Hematopoietic multipotent progenitor cell treated with erythropoietin and hydrocortisone succinate and interleukin-3 and kit ligand, for 4 days (in vitro differentiated cells): ENCODE data around the gene MT2A.

Experiments used
- DNase-seq: peaks from one replicate; pipeline ENCODE4 v3.0.0-alpha.2; 2015

The MT2A gene

DNA sequence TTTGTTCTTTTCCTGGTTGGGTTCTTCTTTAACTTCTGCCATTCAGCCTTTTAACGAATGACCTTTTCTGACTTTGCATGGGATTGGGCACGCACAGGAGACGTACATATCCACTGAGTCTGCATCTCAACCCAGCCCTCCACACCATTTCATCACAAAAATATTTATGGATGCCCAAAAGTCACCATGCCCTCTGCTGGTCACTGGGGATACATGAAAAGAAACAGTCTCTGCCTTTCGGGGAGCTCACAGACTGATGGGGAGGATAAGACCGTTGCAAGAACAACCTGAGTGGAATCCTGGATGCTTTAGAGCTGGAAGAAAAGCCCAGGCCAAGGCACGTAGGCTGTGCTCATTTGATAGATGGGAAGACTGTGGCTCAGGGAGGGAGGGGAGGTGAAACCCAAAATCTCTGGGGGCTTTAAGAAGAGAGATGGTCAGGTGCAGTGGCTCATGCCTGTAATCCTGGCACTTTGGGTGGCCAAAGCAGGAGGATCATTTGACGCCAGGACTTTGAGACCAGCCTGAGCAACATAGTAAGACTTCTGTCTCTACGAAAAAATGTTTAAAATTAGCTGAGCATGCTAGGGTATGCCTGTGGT is 7.9 kb upstream of the MT2A start:
- peak; percentile 79 for DNase-seq

DNA sequence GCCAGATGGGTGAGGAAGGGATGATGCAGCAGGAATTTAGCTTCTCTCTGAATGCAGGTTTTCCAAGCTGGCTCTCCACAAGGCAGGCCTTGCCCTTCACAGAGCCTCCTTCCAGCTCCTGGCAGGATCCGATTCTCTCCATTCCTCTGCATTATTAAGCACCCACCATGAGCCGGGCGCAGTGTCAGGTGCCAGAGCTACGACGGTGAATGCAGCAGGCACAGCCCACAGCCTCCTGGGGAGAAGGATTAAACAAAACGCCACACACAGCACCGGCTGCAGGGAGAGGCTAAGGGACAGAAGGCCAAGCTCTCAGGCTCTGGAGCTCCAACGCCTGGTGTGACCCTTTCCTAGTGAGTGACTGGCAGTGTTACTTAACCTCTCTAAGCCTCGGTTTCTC is 7.1 kb upstream of the MT2A start:
- no peak for DNase-seq

DNA sequence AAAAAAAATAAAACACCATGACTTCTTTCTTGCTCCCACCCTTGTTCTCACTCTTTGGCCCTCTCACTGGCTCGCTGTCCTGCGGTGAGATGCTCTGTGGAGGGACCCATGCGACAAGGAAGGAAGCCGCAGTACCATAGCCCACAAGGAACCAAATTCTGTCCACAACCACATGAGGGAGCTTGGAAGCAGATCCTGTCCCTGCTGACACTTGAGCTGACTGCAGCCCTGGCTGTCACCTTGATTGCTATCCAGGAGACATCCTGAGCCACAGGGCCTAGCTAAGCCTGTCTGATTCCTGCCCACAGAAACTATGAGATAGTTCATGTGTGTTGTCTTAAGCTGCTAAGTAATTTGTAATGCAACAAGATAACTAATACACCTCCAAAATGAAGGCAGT is 4.8 kb upstream of the MT2A start:
- peak; percentile 75 for DNase-seq

DNA sequence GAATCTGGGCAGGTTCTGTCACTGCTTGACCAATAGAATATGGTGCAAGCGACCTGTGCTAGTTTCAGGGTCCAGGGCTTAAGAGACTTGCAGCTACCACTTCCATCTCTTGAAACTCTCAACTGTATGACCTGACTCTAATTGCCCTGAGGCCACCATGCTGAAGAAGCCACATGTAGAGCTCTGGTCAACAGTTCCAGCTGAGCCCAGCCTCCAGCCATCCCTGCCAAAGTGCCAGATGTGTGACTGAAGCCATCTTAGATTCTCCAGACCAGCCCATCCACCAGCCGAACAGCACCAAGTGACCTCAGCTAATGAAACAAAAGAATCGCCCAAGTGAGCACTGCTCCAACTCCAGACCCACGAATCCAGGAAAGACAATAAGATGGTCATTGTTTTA is 3.4 kb upstream of the MT2A start:
- DNase-seq, result no peak

DNA sequence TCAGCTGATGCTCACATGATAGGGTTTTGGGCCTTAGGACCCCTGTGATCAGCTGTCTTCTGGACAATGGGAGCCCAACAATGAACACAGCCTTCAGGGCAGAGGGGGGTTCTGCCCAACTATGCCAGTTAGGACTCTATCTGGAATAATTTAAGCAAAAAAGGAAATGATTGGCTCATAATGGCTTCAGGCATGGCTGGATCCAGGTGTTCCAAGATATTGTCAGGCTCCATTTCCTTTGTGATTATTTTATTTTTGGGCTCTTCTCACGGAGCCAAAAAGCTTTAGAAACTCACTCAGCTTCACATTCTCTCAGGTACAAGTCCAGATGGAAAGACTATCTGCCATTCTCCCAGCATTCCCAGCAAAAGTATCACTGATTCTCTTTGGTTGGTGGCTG is 2.9 kb upstream of the MT2A start:
- DNase-seq, result no peak

DNA sequence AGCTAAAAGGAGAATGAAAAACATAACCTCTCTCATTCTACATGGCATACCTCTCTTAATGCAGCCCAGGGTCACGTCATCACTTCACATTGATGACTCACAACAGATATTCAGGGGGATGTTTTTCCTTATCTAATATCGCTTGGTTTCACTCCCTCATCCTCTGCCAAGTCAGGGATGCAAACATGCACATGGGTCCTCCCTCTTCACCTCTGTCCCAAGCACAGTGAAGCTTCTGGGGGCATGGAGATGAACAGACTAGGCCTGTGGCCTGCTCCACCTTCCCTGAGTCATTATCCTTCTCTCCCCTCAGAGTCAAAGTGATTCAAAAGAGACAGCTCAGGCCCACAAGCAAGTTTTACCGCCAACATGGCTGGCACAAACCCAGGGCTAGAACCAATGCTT is 2.3 kb upstream of the MT2A start:
- DNase-seq, result no peak

DNA sequence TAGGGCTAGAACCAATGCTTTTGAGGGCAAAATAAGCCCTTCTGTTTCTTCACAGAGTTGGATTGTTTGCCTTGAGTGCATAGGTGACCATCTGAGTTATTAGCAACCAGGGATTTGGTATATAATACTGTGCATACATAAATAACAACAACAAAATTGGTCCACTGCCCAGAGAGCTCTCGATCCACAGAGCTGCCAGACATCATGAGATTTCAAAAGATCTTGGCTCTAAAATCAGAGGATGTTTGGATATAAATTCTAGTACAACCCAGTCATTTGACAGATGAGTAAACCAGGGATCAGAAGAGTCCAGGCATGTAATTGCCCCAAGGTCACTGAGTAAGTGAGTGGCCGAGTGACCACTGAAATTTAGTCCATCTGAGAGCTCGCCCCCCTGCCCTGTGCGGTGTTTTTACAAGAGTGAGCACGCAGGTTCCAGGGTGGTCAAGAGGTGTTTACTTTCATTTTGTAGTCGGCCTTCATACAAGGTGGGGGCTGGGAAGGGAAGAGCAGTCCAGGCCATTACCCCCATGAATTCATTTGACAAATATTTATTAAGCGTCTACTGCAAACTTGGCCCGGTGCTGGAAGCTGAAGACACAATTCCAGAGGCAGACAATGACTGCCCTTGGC is 1.8 kb upstream of the MT2A start:
- DNase-seq, result no peak

DNA sequence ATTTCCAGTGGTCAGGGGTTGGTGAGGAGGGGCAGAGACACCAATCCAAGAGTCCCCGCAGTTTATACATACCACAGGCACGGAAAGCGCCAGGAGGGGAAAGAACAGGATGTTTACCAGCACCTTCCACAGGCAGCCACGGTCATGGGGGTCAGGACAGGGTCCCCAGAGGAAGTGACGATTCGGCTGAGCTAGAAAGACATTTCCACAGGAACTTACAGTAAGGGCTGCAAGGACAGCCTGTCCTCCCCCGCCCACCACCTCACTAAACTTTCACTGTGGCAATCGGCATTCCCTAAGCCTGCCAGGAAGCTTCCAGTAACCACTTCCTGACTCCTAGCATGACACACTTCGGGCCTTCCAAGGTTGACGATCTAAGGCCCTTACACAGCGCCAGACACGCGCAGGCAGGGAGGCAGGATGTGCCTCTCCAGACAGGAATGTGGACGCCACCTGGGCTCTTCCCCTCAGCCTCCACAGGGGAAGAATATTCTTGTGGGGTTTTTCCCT is 1.2 kb upstream of the MT2A start:
- DNase-seq, result no peak

DNA sequence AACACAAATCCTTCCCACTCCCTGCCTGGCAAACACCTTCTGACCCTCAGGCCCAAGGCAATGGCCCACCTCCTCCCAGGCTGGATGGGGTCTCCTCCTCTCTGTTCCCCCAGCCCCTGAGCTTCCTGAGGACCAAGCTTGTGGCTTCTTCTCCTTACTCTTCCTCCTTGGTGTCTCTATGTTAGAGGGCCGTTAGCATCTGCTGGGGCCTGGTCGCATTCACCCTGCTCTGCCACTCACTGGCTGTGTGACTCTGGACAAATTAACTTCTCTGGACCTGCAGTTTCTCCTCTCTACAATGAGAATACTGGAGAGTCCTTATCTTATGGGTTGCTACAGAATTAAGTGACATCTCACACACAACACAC is 725 bp upstream of the MT2A start:
- peak; percentile 45 for DNase-seq

DNA sequence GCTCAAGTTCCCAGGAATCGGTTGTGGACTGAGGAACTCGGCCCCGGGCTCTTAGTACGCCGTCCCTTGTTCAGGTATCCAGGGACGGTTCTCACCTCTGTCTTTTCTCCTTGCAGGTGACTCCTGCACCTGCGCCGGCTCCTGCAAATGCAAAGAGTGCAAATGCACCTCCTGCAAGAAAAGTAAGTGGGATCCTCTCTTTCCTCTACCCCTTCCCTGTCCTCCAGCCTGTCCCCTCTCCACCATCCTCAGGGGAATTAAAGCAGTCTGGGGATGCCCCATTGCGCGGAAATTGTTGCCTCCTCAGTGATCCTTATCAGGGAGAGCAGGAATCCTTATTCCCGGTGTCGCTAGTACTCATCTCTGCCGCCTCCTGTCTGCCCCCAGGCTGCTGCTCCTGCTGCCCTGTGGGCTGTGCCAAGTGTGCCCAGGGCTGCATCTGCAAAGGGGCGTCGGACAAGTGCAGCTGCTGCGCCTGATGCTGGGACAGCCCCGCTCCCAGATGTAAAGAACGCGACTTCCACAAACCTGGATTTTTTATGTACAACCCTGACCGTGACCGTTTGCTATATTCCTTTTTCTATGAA is 585 bp downstream of the MT2A start:
- DNase-seq, result no peak

DNA sequence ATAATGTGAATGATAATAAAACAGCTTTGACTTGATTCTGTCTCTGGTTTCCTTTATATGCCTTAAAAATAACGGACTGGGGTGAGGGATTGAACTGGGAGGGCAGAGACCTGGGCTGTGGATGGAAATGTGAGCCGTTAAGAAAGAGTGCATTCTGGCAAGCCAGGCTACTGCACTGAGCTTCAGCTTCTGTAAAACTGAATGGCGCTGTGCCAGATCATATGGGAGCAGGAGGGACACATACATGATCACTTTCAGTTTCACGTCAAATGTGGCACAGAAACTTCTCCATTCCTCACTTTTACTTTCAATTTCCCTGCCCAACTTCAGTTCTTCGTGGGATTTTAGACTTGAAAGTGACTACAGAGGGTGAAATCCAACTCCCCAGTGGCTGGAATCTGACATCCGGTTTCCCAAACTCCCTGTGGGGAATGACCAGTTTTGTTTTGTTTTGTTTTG is 1.1 kb downstream of the MT2A start:
- peak; percentile 95 for DNase-seq

DNA sequence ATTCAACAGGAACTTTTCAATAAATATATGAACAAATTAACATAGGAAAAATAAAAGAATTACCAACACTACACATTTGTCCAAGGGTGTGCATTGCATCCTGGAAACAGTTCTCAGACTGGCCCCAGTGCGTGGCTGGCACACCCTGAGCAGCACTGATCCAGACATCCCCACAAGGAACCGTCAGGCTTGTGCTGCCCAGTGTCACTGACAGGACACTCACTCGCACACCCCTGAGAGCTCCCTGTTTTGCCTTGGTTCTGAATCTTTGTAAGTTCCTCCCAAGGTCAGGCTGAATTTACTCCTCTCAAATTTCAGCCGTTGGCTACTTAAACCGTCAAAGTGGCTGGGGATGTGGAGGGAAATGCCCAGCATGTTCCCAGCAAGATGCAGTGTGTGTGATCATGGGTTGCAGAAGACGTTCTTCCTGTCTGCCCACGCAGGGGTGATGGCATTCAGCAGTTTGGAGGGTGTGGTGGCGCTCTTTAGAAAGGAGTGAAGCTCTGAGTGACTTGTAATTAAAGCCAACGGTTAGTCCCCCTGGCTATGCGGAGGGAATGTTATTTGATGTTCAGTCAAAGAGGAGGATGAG is 1.7 kb downstream of the MT2A start:
- DNase-seq, result peak; percentile 41

DNA sequence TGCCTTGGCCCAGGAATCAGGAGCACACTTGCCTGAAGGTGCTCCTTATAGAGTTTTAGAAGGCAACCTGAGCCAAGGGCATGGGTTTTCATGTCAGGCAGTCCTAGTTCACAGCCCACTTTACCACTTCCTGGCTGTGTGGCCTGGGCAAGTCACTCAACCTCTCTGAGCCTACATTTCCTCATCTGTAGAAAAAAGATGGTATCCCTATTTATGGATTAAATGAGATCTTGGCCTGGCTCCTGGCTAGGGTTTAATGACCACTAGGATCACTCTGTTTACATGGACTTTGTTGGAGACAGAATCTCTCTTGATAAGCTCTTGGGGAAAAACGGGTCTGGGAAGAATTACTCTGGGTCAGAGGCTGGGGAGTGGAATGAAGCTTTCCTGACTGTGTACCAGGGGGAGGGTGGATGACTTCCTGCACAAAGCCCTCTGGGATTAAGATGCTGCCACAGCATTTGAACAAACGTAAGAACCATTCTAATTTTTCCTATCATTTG is 2.3 kb downstream of the MT2A start:
- no peak for DNase-seq

DNA sequence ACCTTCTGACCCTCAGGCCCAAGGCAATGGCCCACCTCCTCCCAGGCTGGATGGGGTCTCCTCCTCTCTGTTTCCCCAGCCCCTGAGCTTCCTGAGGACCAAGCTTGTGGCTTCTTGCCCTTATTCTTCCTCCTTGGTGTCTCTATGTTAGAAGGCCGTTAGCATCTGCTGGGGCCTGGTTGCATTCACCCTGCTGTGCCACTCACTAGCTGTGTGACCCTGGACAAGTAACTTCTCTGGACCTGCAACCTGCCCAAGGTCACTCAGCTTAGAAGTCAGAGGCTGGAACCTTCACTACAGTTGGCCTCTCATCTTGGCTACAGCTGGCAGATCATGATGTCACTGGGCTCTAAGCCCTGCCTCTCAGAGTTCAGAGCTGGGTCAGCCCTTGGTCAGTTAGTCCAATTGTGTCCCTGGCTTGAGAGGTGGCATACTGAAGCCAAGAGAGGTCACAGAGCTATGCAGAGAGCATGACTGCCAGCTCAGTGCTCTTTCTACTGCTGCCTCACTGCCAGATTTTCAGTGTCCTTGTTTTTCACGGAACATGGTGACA is 3.0 kb downstream of the MT2A start:
- DNase-seq, result no peak

DNA sequence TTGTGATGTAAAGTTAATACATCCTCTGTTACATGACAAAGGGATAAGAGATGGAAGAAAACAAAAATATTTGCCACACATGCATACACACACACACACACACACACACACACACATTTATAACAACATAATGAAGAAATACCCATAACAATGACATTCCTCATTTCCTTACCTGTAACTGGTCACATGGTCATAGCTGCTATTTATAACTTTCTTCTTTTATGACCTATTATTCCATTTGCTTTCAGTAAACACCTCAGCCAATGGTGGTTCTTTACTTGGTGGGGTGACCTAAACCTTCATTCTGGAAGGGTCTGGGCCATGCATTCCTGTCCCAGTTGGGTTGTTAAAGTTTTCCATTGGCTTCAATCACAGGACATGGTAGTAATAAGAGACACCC is 5.3 kb downstream of the MT2A start:
- no peak for DNase-seq

DNA sequence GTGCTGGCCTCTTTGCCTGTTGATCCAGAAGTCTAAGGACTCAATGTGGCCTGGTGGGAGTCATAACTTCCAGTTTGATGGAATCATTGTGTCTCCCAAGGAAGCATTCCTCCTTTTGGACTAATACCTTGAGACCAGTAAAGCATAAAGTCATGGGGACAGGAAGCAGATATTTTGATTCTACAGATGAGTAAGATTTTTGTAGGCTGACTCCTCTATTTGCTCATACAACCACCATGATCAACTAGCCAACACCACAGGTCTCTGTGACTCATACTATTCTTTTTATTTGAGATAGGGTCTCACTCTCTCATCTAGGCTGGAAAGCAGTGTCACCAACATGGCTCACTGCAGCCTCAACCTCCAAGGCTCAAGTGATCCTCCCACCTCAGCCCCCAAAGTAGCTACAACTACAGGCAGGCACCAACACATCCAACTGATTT is 6.2 kb downstream of the MT2A start:
- DNase-seq, result no peak

DNA sequence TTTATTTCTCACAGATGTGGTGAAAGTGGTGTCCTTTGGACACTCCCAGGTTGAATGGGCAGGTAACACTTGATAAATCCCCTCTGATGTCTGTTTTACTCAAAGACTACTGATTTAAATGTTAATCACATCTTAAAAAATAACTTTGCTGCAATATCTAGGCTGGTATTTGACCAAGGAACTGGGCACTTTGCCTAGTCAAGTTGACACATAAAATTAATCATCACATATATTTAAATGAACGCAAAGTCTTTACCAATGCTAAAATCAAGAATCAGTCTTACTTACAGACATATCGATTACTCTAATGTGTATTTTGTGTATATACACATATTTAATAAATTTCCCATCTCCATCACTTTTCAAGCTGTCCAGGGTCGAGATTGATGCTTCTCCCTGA is 7.0 kb downstream of the MT2A start:
- no peak for DNase-seq

DNA sequence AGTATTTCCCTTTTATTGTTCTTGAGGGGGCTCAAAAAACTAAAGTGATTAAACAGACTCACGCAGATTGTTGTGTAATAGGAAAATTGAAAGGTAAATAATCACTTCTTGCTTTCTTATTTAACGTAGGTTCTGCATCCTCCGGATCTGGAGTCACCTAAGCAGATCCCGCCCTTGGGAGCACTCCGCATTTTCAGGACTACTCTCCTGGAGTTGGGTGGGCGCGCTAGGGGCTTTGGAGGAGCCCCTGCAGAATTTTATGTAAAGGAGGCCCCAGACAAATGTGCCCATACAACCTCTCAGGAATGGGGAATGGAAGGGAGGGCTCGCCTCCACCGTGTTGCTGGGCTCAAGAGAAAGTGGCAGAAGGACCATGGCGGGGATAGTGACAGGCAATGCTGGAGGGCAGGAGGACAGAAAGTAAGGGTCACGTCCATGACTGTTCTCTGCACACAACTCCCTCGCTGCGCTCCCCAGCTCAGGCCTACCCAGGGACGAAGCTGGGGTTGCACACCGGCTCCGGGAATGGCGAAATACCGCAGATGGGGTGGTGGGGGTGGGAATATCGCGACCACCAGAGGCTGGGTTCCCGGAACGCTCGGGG is 8.3 kb downstream of the MT2A start:
- no peak for DNase-seq

DNA sequence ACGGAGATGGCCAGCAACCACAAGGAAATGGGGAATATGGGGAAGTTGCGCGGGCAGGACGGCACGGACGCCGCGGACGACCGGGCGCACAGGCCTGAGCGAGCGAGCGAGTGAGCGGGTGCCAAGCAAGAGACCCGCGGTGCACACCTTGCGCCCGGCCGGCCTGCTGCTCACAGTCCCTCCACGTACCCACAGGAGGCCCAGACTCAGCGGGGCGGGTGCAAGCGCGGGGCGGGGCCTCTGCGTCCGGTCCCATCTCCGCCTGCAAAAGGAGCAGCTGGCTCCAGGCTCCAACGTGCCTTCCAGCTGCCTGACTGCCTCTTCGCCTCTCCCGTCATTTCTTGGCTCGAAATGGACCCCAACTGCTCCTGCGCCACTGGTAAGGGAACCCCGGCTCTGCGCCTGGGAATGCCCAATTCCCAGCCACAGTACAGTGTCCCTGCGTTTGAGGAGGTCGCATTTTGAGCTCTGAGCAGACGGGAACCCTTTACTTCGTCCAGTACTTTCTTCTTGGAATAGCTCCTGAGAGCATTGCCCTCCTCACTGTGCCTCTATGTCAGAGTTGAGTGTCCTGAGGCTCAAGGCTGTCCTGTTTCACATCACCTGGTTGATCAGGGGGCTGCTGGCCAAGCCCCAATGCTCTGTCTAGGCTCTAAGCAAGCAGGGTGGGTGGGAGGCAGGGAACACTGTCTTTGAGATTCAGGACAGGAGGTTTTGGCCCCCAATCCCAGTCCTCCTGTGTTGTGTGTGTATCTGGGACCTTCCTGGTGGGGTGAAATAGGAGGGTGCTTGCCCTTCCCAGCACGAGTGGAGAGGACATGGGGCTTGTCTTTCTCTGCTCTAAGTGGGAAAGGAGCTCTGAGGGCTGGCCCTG is 9.1 kb downstream of the MT2A start:
- DNase-seq, result peak; percentile 61

DNA sequence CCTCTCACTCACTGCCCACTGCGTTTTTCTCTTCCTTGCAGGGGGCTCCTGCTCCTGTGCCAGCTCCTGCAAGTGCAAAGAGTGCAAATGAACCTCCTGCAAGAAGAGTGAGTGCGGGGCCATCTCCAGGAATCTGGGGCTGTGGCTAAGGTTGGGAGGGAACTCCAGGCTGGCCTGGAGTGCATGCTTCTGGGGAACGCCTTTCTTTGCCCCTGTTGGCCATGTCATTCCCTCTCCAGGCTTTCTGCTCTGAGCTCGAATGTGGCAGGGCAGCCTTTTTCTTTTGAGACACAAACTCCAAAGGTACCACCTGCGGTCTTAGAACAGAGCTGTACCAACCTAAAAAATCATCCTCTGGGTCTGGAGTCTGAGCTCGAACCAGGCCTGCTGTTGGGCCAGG is 9.8 kb downstream of the MT2A start:
- DNase-seq, result no peak

DNA sequence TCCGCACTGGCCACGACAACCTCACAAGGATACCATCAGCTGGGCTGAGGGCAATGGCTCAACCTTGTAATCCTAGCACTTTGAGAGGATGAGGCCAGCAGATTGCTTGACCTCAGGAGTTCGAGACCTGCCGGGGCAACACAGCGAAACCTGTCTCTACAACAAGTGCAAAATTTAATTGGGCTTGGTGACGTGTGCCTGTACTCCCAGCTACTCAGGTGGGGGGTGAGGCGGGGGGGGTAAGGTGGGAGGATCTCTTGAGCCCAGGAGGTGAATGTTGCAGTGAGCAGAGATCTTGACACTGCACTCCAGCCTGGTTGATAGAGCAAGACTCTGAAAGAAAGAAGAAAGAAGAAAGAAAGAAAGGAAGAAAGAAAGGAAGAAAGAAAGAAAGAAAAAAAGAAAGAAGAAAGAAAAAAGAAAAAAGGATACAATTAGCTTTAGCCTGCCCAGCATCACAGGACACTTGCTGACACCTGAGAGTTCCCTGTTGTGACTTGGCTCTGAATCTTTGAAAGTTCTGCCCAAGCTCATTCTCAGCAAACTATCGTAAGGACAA is 12.0 kb downstream of the MT2A start:
- DNase-seq, result no peak
